NCI-H187 (cell line): ENCODE data around the gene CDKN1C.

Experiments used
- DNase-seq, 2 experiments: peaks; one replicate each; lab custom pipeline; 2025; lab: John Stamatoyannopoulos, UW

Gene CDKN1C

DNA sequence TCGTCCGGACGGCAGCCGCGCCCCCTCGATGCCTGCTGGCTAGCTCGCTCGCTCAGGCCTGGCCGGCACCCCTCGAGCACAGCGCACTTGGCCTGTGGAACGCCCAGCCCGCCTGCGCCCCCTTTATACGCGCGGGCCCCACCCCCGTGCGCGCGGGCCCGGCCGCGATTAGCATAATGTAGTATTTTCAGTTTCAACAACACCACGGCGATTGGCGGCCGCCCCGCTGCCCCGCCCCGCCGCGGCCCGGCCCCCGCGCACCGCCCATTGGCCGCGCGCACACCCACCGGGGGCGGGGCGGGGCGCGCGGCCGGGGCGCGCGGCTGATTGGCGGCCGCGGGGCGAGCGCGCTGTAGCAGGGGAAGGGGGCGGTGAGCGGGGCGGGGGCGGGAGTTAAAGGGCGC, at the start of gene CDKN1C:
Gene CDKN1C (minus strand): TSS at position 98 of the 404 bp plus-strand sequence. CDS start 319 bp downstream, outside the sequence.
- DNase-seq: peak in 1 of 2 experiments; percentile 52

DNA sequence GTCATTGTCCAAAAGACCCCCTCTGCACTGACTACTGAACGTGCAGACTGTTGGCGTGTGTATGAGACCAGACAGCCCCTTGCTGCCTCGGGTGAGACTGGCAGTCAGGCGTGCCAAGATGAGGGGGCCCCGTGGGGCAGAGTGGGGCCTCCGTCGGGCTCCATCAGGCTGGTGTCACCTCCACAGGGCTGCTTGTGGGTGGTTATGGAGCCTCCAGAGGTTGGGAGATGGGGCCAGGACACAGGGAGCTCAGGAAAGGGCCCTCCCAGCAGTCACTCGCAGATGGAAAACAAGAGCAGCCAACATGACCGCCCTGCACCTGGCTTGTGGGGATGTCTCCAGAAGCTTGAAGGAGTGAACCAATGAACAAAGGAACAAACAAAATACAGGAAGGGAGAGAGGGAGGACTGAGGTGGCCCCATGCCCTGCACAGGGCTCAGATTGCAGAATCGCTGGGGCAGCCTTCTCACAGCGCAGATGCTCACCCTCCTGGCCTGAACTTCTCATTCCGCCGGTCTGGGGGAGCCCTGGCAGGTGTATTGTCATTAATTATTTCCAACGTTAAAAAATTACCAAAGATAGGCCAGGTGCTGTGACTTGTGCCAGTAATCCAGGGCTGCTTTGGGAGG, 49.1 kb upstream of the CDKN1C start:
- DNase-seq: no peak

DNA sequence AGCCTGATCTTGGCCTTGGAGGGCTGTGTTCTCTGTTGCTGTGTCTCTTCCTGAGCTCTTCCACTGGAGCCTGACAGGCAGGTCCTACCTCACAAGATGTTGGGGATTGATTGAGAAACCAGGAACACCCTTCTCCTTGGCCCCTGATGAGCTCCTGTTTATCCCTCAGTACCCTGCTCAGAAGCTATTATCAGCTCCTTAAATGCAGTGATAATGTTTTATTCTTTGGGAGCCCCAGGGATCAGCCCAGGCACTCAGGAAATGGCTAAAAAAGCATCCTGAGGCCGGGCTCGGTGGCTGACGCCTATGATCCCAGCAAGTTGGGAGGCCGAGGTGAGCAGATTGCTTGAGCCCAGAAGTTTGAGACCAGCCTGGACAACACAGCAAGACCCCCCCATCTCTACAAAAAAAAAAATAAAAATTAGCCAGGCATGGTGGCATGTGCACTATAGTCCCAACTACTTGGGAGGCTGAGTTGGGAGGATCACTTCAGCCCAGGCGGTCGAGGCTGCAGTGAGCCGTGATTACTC, 48.5 kb upstream of the CDKN1C start:
- no peak for DNase-seq

DNA sequence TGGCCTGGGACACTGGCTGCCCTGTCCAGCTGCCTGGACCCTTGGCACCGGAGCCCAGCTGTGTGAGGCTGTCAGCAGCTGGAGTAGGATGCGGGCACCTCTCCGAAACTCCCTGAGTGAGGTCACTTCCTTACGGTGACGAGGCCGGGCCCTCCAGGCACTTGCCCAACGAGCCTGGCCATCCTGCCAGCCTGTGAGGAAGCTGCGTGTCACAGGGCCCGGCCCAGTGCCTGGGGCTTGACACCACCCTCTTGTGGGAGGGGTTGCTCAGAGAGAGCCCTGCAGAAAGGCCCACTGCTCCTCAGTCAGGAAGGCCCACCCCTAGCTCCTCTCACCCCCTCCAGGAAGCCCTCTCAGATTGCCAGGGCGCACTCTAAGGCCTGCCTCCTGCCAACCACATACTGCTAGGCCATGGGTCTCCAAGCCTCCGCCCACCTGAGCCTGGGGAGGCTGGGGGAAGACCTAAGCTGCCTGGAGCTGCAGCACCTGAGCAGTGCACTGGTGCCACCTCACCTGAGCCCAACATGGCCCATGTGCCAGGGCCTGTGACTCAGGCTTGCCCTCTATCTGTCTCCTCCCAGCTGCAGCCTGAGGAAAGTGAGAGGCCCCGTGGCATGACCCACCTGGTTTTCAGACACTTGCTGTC, 47.9 kb upstream of the CDKN1C start:
- DNase-seq: no peak

GRCh38 chr11:2932850-2933251, 47.3 kb upstream of the CDKN1C start:
- no peak for DNase-seq

DNA sequence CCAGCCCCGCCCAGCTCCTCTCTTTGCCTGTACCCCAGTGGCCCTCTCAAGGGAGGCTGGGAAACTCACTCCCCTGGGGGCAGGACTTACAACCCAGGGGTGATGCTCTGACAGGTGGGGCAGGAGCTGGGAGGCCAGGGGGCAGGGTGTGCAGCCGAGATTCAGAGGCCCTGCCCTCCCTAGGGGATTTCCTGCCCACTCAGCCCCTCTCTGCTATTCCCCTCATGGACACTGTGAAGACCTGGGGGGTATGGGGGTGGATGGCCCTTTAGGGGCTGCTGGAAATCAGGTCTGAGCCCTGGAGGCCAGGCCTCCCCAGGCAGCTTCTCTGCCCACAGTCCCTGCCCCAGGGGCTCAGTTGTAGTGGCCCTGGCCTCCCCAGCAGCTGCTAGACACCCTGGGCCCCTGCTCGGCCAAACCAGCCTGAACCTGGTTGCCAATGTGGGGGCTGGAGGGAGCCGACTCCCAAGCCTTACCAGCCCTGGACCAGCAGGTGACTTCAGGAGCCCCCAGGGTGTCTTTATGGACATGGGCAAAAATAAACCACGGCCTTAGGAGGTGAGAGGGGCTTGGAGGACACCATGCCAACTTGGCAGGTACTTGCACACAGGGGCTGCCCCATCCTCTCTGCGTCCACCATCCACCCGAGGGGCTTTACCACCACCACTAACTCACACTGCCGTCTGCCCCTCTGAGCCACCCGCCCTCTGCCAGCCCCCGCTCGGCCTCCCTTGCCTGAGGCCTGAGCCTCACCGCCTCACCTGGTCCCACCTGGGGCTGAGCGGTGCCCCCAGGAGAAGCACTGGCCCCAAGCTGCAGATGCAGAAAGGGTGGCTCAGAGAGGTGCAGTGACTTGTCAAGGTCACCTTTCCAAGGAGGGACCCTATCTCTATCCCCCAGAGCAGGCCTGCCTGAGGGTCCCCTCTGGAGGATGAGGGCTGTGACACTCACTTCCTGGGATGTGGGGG, 46.5 kb upstream of the CDKN1C start:
- DNase-seq: no peak

- no peak for DNase-seq
Observed at GRCh38 chr11:2931420-2931746, 45.8 kb upstream of the CDKN1C start.

- DNase-seq: no peak
Observed at GRCh38 chr11:2930704-2931419, 45.3 kb upstream of the CDKN1C start.

GRCh38 chr11:2929950-2930703, 44.6 kb upstream of the CDKN1C start:
- no peak for DNase-seq

DNA sequence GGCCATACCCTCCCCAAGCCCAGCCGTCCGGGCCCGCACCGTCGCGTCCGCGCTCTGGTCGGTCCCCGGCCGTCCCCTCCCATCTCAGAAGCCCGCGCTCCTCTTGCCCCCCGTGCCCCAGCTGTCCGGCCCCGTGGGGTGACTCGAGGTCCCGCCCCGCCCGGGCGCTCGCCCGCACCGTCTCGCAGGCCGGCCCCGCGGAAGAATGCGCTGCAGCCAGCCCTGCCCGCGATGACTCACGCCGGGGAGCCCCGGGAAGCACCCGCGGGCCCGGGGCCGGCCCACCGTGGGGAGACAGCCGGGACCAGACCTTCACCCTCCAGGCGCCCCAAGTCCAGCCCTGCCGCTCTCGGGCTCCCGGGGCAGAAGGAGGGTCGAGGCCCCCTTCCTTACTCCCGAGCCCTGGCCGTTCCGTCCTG, 44.0 kb upstream of the CDKN1C start:
- no peak for DNase-seq

DNA sequence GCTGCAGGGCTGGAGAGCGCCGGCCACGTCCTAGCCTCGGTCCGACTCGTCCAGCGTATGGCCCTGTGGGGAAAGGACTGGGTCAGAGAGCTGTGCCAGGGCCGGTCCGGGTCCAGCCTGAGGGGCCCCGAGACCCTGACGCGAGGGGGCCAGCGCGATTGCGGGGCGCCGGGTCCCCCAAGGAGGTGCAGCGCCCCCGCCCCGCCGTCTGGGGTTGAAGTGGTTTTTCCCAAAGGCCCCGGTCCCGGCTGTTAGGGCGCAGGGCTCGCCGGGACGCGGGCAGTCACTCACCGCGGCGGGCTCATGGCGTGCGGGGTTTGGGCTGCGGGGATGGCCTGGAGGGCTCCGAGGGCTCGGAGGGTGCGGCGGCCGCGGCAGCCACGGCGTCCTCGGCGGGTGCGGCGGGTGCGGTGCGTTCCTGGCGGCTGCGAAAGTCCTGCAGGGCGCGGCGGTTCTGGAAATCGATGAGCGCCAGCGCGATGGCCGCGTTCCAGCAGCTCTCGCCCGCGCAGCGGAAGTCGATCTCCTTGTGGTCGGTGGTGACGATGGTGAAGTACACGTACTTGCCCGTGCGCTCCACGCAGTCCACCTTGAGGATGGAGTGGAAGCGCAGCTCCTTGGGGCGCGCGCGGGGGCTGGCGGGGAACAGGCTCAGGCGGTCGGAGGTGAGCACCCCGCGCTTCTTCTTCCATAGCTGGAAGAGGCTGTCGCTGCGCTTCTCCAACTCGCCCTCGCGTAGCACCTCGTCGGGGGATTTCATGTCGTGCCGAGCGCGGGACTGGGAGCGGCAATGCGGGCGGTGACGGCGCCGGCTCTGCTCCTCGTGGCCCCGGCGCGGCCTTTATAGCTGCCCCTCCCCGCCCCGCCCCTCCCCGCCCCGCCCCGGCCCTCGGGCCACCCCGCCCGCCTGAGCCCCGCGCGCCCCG, 43.3 kb upstream of the CDKN1C start, which contains the start of gene PHLDA2:
Gene PHLDA2 (minus strand): TSS at position 816 of the 926 bp plus-strand sequence. CDS start 56 bp downstream, at position 760.
- no peak for DNase-seq

- DNase-seq: no peak
Observed at GRCh38 chr11:2927851-2928604, 42.5 kb upstream of the CDKN1C start.

- no peak for DNase-seq
Observed at GRCh38 chr11:2927121-2927800, 41.7 kb upstream of the CDKN1C start.

- no peak for DNase-seq
Observed at GRCh38 chr11:2926611-2927051, 41.1 kb upstream of the CDKN1C start.

DNA sequence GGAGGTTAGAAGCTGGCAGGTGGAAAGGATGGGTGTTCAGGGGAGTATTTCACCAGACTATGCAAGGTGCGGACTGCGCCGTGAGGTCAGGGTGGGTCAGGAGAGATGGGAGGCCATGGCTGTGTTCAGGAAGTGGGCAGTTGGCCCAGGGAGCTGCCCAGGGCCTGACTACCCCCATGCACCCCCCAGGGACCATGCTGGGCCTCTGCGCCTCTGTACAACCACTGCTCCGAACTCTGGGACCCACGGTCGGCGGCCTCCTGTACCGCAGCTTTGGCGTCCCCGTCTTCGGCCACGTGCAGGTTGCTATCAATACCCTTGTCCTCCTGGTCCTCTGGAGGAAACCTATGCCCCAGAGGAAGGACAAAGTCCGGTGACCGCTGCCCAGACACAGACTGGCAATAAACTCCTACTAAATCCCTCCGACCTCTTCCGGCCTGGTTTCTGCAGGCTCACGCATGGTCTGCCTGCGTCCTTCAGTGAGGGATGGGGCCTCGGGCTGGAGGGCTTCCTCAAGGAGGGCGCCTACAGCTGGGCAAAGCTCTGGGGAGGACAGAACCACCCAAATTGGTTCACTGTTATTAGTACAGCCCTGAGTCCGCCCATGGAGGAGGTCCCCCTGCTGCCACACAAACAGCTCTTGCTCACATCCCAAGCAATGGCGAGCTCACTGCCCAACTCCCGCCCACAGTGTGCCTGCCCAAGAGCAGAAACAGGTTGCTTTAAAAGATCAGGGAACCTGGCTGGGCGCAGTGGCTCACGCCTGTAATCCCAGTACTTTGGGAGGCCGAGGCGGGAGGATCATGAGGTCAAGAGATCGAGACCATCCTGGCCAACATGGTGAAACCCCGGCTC, 39.5 kb upstream of the CDKN1C start:
- no peak for DNase-seq

- no peak for DNase-seq
Observed at GRCh38 chr11:2924381-2924780, 38.8 kb upstream of the CDKN1C start.
